ENCODE results near the gene ST8SIA5. TPM values are rescaled to one million over a fixed set of nuclear protein-coding genes. Genes with fewer than 3 reads are reported as not detected.

Gene ST8SIA5
- total and polyA plus RNA-seq, 10 donors = under 0.01 to 0.30 (median 0.07) TPM; not detected in 3

DNA sequence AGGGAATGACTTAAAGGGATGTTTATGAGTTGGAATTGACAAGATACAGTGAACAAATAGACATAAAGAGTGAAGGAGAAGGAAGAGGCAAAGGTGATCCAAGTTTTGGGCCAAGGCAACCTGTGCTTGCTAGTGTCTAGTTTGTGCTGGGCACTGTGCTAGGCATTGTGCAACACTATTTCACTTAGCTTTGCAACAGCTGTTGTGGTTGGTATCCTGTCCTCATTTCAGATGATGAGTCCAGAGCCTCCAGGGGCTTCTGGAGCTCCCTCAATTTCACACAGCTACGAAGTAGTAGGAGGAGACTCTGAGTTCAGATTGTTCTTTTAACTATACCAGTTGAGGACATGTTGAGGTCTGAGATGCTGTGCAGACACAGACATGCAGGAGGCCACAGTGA is 81.7 kb downstream of the ST8SIA5 start:
- Histone ChIP-seq H3K36me3 (no peaks in the 10 kb centered on the region), H3K27ac (no peak overlapping the region), H3K9me3 (no peaks in the 10 kb centered on the region), H3K27me3 (replicated peaks in 1 of 7) (peaks cover 0 to 14% (median 0%) of the 10 kb centered on the region in 7 donors), H3K4me3 (no peak overlapping the region), H3K4me1 (peaks cover 0 to 8% (median 0%) of the 10 kb centered on the region in 6 donors)
- no peak for DNase-seq
- intact Hi-C loops (cut with DNase I; ENCODE audit: low total_unique reads) = no loop called here
- WGBS, 5 donors = 57 to 80% (median 64%) methylated on average over 1 of the region's 1 CpG
- TF ChIP-seq POLR2AphosphoS5 (IDR thresholded peaks at IDR 0.05) = no peak
- no peak for TF ChIP-seq POLR2A (IDR thresholded peaks at IDR 0.05)
- TF ChIP-seq, protein P1, sequence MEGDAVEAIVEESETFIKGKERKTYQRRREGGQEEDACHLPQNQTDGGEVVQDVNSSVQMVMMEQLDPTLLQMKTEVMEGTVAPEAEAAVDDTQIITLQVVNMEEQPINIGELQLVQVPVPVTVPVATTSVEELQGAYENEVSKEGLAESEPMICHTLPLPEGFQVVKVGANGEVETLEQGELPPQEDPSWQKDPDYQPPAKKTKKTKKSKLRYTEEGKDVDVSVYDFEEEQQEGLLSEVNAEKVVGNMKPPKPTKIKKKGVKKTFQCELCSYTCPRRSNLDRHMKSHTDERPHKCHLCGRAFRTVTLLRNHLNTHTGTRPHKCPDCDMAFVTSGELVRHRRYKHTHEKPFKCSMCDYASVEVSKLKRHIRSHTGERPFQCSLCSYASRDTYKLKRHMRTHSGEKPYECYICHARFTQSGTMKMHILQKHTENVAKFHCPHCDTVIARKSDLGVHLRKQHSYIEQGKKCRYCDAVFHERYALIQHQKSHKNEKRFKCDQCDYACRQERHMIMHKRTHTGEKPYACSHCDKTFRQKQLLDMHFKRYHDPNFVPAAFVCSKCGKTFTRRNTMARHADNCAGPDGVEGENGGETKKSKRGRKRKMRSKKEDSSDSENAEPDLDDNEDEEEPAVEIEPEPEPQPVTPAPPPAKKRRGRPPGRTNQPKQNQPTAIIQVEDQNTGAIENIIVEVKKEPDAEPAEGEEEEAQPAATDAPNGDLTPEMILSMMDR (IDR thresholded peaks at IDR 0.05 in 8 of 11, conservative IDR thresholded peaks at IDR 0.05 in 3 of 11) = no peak

- peaks cover 0 to 8% (median 0%) of the 10 kb centered on the region in 6 donors for H3K4me1 ChIP-seq
- H3K27me3 ChIP-seq (replicated peaks in 1 of 7) = peaks cover 0 to 14% (median 0%) of the 10 kb centered on the region in 7 donors
- no peaks in the 10 kb centered on the region for H3K36me3 ChIP-seq
- WGBS, 5 donors = 75 to 81% (median 80%) methylated on average over 6 of the region's 6 CpGs
- H3K4me3 ChIP-seq = no peak overlapping the region
- DNase-seq = no peak
- no peak overlapping the region for H3K27ac ChIP-seq
- H3K9me3 ChIP-seq = no peaks in the 10 kb centered on the region
- TF ChIP-seq POLR2A (IDR thresholded peaks at IDR 0.05) (no peak), POLR2AphosphoS5 (IDR thresholded peaks at IDR 0.05) (no peak)
- TF ChIP-seq, protein P1 (IDR thresholded peaks at IDR 0.05 in 8 of 11, conservative IDR thresholded peaks at IDR 0.05 in 3 of 11) = no peak
- intact Hi-C loops (cut with DNase I; ENCODE audit: low total_unique reads) = loop anchor here (5.0 kb wide), 1 partner anchor 515 kb away; no protein-coding TSS in a partner anchor
Observed at GRCh38 chr18:46672062-46672970, 84.5 kb downstream of the ST8SIA5 start.

DNA sequence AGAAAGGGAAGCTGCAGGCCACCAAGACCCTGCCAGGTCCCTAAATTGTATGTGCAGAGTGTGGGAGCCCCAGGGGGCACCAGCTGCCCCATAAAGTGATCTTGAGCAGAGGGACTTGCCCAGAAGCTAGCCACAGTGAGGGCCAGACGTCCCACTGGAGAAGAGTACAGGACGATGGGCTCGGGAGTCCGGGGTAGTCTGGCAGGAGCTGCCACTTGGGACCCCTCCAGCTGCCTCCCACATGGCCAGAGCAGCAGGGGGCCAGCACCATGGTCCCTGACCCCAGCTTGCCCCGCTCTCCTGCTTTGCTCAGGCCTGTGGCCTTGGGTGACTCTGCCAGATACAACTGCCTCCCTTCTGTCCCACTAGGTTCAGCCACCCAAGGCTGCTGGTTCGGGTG is 88.2 kb downstream of the ST8SIA5 start:
- TF ChIP-seq, protein P1 (IDR thresholded peaks at IDR 0.05 in 8 of 11, conservative IDR thresholded peaks at IDR 0.05 in 3 of 11) = no peak
- TF ChIP-seq POLR2AphosphoS5 (IDR thresholded peaks at IDR 0.05) (no peak), POLR2A (IDR thresholded peaks at IDR 0.05) (no peak)
- Histone ChIP-seq H3K36me3 (no peaks in the 10 kb centered on the region), H3K9me3 (no peaks in the 10 kb centered on the region), H3K27me3 (replicated peaks in 1 of 7) (peaks cover 0 to 12% (median 0%) of the 10 kb centered on the region in 7 donors), H3K4me3 (no peak overlapping the region), H3K27ac (no peak overlapping the region), H3K4me1 (peaks cover 0 to 8% (median 0%) of the 10 kb centered on the region in 6 donors)
- DNase-seq = no peak
- intact Hi-C loops (cut with DNase I; ENCODE audit: low total_unique reads) = no loop called here
- 53 to 94% (median 72%) methylated on average over 5 to 6 of the region's 6 CpGs for WGBS, 5 donors

DNA sequence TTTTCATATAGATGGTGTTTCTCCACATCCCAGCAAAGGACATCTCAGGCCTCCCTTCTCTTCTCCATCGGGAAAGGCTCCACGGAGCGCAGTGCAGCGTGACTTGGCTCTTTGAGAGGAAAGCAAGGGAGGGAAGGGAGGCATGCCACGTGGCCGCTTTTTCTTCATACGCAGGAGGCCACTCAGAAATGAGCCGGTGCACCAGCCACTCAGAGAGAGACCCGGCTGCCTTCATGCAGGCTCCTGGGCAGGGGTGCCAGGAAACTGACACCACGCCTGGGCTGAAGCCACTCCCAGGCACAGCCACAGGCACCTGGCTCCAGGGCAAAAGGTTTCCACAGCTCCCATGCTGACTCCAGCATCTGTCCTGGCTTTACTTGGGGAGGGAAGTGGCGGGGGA is 88.7 kb downstream of the ST8SIA5 start:
- intact Hi-C loops (cut with DNase I; ENCODE audit: low total_unique reads) = no loop called here
- Histone ChIP-seq H3K4me3 (no peak overlapping the region), H3K9me3 (no peaks in the 10 kb centered on the region), H3K36me3 (no peaks in the 10 kb centered on the region), H3K27me3 (replicated peaks in 1 of 7) (peaks cover 0 to 12% (median 0%) of the 10 kb centered on the region in 7 donors), H3K27ac (no peak overlapping the region), H3K4me1 (peaks cover 0 to 8% (median 0%) of the 10 kb centered on the region in 6 donors)
- no peak for TF ChIP-seq POLR2AphosphoS5 (IDR thresholded peaks at IDR 0.05)
- TF ChIP-seq, protein P1 (IDR thresholded peaks at IDR 0.05 in 8 of 11, conservative IDR thresholded peaks at IDR 0.05 in 3 of 11) = no peak
- TF ChIP-seq POLR2A (IDR thresholded peaks at IDR 0.05) = no peak
- no peak for DNase-seq
- WGBS, 5 donors = 75 to 88% (median 79%) methylated on average over 11 of the region's 11 CpGs
